NT2/D1 (cell line): Measurements from ENCODE around the gene ZNF169.
"Not testable (repeated sequence)": the region's sequence is repeated elsewhere in the genome, so short reads cannot be mapped to it uniquely, and the experiment has no call there.

Experiments used
- DNase-seq: peaks from one replicate; pipeline ENCODE4 v3.0.0-alpha.2; 2011; ENCODE audit warnings: low read depth, low spot score
- H3K27me3 ChIP-seq: 2 replicates; pipeline ENCODE4 v1.6.0; 2011; ENCODE audit warnings: mild to moderate bottlenecking; ENCODE audit not compliant: insufficient read length, insufficient read depth
- H3K36me3 ChIP-seq: 2 replicates; pipeline ENCODE4 v1.6.1; 2011; ENCODE audit warnings: mild to moderate bottlenecking, low read length, mixed read lengths; ENCODE audit not compliant: insufficient read depth, insufficient read length
- H3K4me1 ChIP-seq: 2 replicates; pipeline ENCODE4 v1.5.1; 2011; ENCODE audit not compliant: insufficient read depth, insufficient read length
- H3K4me3 ChIP-seq: 2 replicates; pipeline ENCODE4 v1.5.1; 2011; ENCODE audit warnings: low read depth; ENCODE audit not compliant: insufficient read length
- H3K9ac ChIP-seq: 2 replicates; pipeline ENCODE4 v1.6.0; 2011; ENCODE audit warnings: low read depth; ENCODE audit not compliant: insufficient read length
- H3K9me3 ChIP-seq: 2 replicates; pipeline ENCODE4 v1.5.1; 2011; ENCODE audit warnings: mild to moderate bottlenecking, low read length; ENCODE audit not compliant: insufficient read depth
- SUZ12 ChIP-seq: IDR thresholded peaks from 2 replicates; pipeline ENCODE4 v1.6.1; 2011; ENCODE audit not compliant: insufficient read length, insufficient read depth; ENCODE audit errors: extremely low read depth
- YY1 ChIP-seq: IDR thresholded peaks from 2 replicates; pipeline ENCODE4 v1.6.1; 2011; ENCODE audit not compliant: insufficient read length, insufficient read depth
- ZNF274 ChIP-seq: IDR thresholded peaks from 2 replicates; pipeline ENCODE4 v1.6.1; 2011; ENCODE audit warnings: mild to moderate bottlenecking, low read depth, low read length

The ZNF169 gene

GRCh38 chr9:94289691-94290090 is 30.6 kb downstream of the ZNF169 start:
- Histone ChIP-seq H3K9me3 (no peaks in the 10 kb centered on the region), H3K4me3 (no peak overlapping the region), H3K36me3 (peaks cover 25% of the 10 kb centered on the region), H3K9ac (no peak overlapping the region), H3K27me3 (no peaks in the 10 kb centered on the region), H3K4me1 (no peaks in the 10 kb centered on the region)
- DNase-seq = no peak
- TF ChIP-seq ZNF274 (no peak), SUZ12 (no peak), YY1 (no peak)

GRCh38 chr9:94298949-94299599 is 40.0 kb downstream of the ZNF169 start:
- TF ChIP-seq YY1 = no peak
- no peak for TF ChIP-seq ZNF274
- TF ChIP-seq SUZ12 = no peak
- H3K9ac ChIP-seq = no peak overlapping the region
- peaks cover 17% of the 10 kb centered on the region for H3K36me3 ChIP-seq
- DNase-seq = no peak
- no peak overlapping the region for H3K4me3 ChIP-seq
- no peaks in the 10 kb centered on the region for H3K27me3 ChIP-seq
- no peaks in the 10 kb centered on the region for H3K4me1 ChIP-seq
- H3K9me3 ChIP-seq = no peaks in the 10 kb centered on the region

- no peak overlapping the region for H3K9ac ChIP-seq
- no peak overlapping the region for H3K4me3 ChIP-seq
- H3K9me3 ChIP-seq = no peaks in the 10 kb centered on the region
- TF ChIP-seq ZNF274 (no peak), YY1 (no peak)
- H3K27me3 ChIP-seq = no peaks in the 10 kb centered on the region
- no peaks in the 10 kb centered on the region for H3K4me1 ChIP-seq
- H3K36me3 ChIP-seq = peaks cover 15% of the 10 kb centered on the region
- no peak for DNase-seq
These were observed 41.6 kb downstream of the ZNF169 start for GRCh38 chr9:94300470-94301301.

- Histone ChIP-seq H3K4me1 (no peaks in the 10 kb centered on the region), H3K36me3 (peaks cover 13% of the 10 kb centered on the region), H3K27me3 (no peaks in the 10 kb centered on the region), H3K4me3 (no peak overlapping the region), H3K9ac (no peak overlapping the region), H3K9me3 (no peaks in the 10 kb centered on the region)
- no peak for DNase-seq
- no peak for TF ChIP-seq SUZ12
- TF ChIP-seq YY1 = no peak
- TF ChIP-seq ZNF274 = no peak
These were observed 42.5 kb downstream of the ZNF169 start for GRCh38 chr9:94301583-94301982.

DNA sequence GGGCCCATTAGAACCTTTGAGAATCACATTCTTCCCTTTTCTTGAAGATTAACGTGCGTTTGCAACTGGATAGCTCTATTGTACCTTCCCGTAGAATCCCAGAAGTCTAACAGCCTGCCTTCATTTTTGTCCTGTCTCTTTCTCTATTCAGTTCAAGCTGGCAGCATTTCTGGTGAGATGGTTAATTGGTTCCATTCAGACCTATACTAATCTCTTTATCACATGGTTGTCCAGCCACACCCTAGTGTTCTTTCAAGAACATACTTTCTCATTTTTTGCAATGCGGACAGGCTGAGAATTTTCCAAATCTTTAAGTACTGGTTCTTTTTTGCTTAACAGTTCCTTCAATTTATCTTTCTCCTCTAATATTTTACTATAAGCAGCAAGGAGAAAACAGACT is 43.3 kb downstream of the ZNF169 start:
- Histone ChIP-seq H3K9ac (no peak overlapping the region), H3K36me3 (peaks cover 13% of the 10 kb centered on the region), H3K4me3 (no peak overlapping the region), H3K4me1 (no peaks in the 10 kb centered on the region), H3K27me3 (no peaks in the 10 kb centered on the region), H3K9me3 (no peaks in the 10 kb centered on the region)
- no peak for DNase-seq
- TF ChIP-seq SUZ12 (no peak), YY1 (no peak), ZNF274 (no peak)

GRCh38 chr9:94303321-94303720 is 44.2 kb downstream of the ZNF169 start:
- Histone ChIP-seq H3K36me3 (peaks cover 13% of the 10 kb centered on the region), H3K9me3 (no peaks in the 10 kb centered on the region), H3K4me3 (no peak overlapping the region), H3K27me3 (no peaks in the 10 kb centered on the region), H3K9ac (no peak overlapping the region), H3K4me1 (no peaks in the 10 kb centered on the region)
- DNase-seq = no peak
- no peak for TF ChIP-seq SUZ12
- no peak for TF ChIP-seq ZNF274
- no peak for TF ChIP-seq YY1

- not testable (repeated sequence) for H3K4me3 ChIP-seq, H3K4me1 ChIP-seq, H3K27me3 ChIP-seq, H3K36me3 ChIP-seq, DNase-seq, H3K9ac ChIP-seq, H3K9me3 ChIP-seq
These were observed 56.2 kb downstream of the ZNF169 start for GRCh38 chr9:94315034-94315984.

GRCh38 chr9:94316236-94316635 is 57.1 kb downstream of the ZNF169 start:
- DNase-seq, H3K9ac ChIP-seq, H3K36me3 ChIP-seq, H3K4me3 ChIP-seq, H3K9me3 ChIP-seq, H3K4me1 ChIP-seq, H3K27me3 ChIP-seq: not testable (repeated sequence)

- not testable (repeated sequence) for H3K36me3 ChIP-seq, H3K27me3 ChIP-seq, H3K4me1 ChIP-seq, H3K4me3 ChIP-seq, H3K9me3 ChIP-seq, H3K9ac ChIP-seq, DNase-seq
These were observed 59.0 kb downstream of the ZNF169 start for GRCh38 chr9:94317949-94318657.
